Calu3 (cell line): Measurements from ENCODE around the gene C1orf232. TPM values are rescaled to one million over a fixed set of nuclear protein-coding genes. Genes with fewer than 3 reads are reported as not detected.

Source experiments
- BruUV-seq: library from RNA; stranded (reverse); fragments of 400-500 nt; replicated peaks from 2 replicates; lab custom pipeline; 2021; lab: Mats Ljungman, UMichigan
- CTCF ChIA-PET: fragments of 300-600 bp; sonication (Branson Sonifier 250); formaldehyde crosslinking; loops from one replicate; lab custom pipeline; 2022; ENCODE audit warnings: antibody characterized with exemption; lab: Charles Lee
- DNase-seq: peaks from one replicate; pipeline ENCODE4 v3.0.0; 2022
- H3K27ac Mint-ChIP-seq: one replicate; pipeline ENCODE4 v1.8.0; 2022; ENCODE audit warnings: mixed read lengths; ENCODE audit not compliant: unreplicated experiment
- H3K27me3 Mint-ChIP-seq: one replicate; pipeline ENCODE4 v1.8.0; 2022; ENCODE audit warnings: mixed read lengths; ENCODE audit not compliant: unreplicated experiment
- H3K36me3 Mint-ChIP-seq: one replicate; pipeline ENCODE4 v1.8.0; 2022; ENCODE audit warnings: mild to moderate bottlenecking, moderate library complexity, mixed read lengths; ENCODE audit not compliant: insufficient read depth, unreplicated experiment
- H3K4me1 Mint-ChIP-seq: one replicate; pipeline ENCODE4 v1.8.0; 2022; ENCODE audit warnings: mild to moderate bottlenecking, low read depth, mixed read lengths; ENCODE audit not compliant: unreplicated experiment
- H3K4me3 Mint-ChIP-seq: one replicate; pipeline ENCODE4 v1.8.0; 2022; ENCODE audit warnings: mild to moderate bottlenecking, low read depth, moderate library complexity, mixed read lengths; ENCODE audit not compliant: unreplicated experiment
- H3K9me3 Mint-ChIP-seq: one replicate; pipeline ENCODE4 v1.8.0; 2022; ENCODE audit warnings: low read depth, mixed read lengths; ENCODE audit not compliant: unreplicated experiment
- CTCF ChIP-seq: fragments of 200-600 bp; IDR thresholded peaks from one replicate; pipeline ENCODE4 v1.8.0; 2022; ENCODE audit warnings: antibody characterized with exemption; ENCODE audit not compliant: unreplicated experiment
- intact Hi-C: fragments of 100-400 bp; cut with micrococcal nuclease; formaldehyde crosslinking; loops from one replicate; pipeline ENCODE4 v1.10.0; 2022; ENCODE audit not compliant: unreplicated experiment
- total RNA-seq: library from RNA; stranded (reverse); gene quantifications from 2 replicates; pipeline ENCODE4 v1.2.3, GENCODE V29; 2022

Gene C1orf232
- total RNA-seq, 1 experiment from 2014 or later = not detected

GRCh38 chr1:26153966-26154532 lies 14.7 kb downstream of the C1orf232 start:
- H3K36me3 Mint-ChIP-seq = no peaks in the 10 kb centered on the region
- no peaks in the 10 kb centered on the region for H3K4me1 Mint-ChIP-seq
- intact Hi-C loops = no loop called here
- no peak overlapping the region for H3K27ac Mint-ChIP-seq
- CTCF ChIA-PET = no interaction called here
- no peaks in the 10 kb centered on the region for H3K9me3 Mint-ChIP-seq
- no peak for TF ChIP-seq CTCF
- BruUV-seq = no TSS peak
- peaks cover 42% of the 10 kb centered on the region for H3K27me3 Mint-ChIP-seq
- H3K4me3 Mint-ChIP-seq = no peak overlapping the region
- DNase-seq = no peak

DNA sequence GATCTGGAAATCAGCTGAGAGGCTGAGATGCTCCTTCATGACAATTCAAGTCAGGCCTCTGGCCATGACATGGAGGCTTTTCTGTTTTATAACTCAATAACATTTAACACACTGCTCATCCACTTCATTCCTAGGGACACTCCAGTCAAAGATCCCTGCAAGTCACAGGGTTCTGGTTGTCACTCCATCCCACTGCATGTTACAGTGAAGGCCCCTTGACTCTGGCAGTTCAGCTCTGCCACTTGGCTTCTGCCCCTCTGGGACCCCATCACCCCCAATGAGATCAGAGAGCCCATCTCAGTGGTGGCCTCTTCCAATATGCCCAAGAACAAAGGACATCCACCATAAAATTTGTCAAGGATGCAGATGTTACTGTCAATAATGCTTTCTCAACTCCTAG lies 19.9 kb downstream of the C1orf232 start:
- no peak for TF ChIP-seq CTCF
- no TSS peak for BruUV-seq
- H3K36me3 Mint-ChIP-seq = peaks cover 4% of the 10 kb centered on the region
- H3K4me3 Mint-ChIP-seq = no peak overlapping the region
- no peaks in the 10 kb centered on the region for H3K9me3 Mint-ChIP-seq
- CTCF ChIA-PET = no interaction called here
- no peaks in the 10 kb centered on the region for H3K4me1 Mint-ChIP-seq
- H3K27me3 Mint-ChIP-seq = peaks cover 39% of the 10 kb centered on the region
- H3K27ac Mint-ChIP-seq = no peak overlapping the region
- no peak for DNase-seq
- intact Hi-C loops = no loop called here

- Mint-ChIP-seq H3K27me3 (peaks cover 32% of the 10 kb centered on the region), H3K4me3 (no peak overlapping the region), H3K36me3 (peaks cover 4% of the 10 kb centered on the region), H3K4me1 (no peaks in the 10 kb centered on the region), H3K9me3 (no peaks in the 10 kb centered on the region), H3K27ac (no peak overlapping the region)
- no TSS peak for BruUV-seq
- DNase-seq = no peak
- CTCF ChIA-PET = interaction anchor here (1.9 to 2.2 kb wide), 2 partner anchors 33 to 109 kb away, joined by 7 to 22 read pairs; no protein-coding TSS in a partner anchor
- intact Hi-C loops = loop anchor here (1.0 to 2.0 kb wide), 2 partner anchors 41 to 109 kb away; no protein-coding TSS in a partner anchor
- no peak for TF ChIP-seq CTCF
Observed at GRCh38 chr1:26145960-26146294, 22.8 kb downstream of the C1orf232 start.

GRCh38 chr1:26145041-26145959 lies 23.5 kb downstream of the C1orf232 start:
- no peaks in the 10 kb centered on the region for H3K9me3 Mint-ChIP-seq
- peaks cover 4% of the 10 kb centered on the region for H3K36me3 Mint-ChIP-seq
- intact Hi-C loops = loop anchor here (1.0 to 2.0 kb wide), 2 partner anchors 40 to 108 kb away; no protein-coding TSS in a partner anchor
- TF ChIP-seq CTCF = peak; percentile 63
- H3K27me3 Mint-ChIP-seq = peaks cover 29% of the 10 kb centered on the region
- no peaks in the 10 kb centered on the region for H3K4me1 Mint-ChIP-seq
- peak; percentile 78 for DNase-seq
- BruUV-seq = no TSS peak
- CTCF ChIA-PET = interaction anchor here (0.5 to 2.2 kb wide), 15 partner anchors 18 to 250 kb away, joined by 3 to 22 read pairs (median 5); partner anchors contain the start of genes CEP85, CNKSR1 and PDIK1L
- no peak overlapping the region for H3K27ac Mint-ChIP-seq
- H3K4me3 Mint-ChIP-seq = no peak overlapping the region
